GM21576 (cell line): ENCODE data around the gene ATF7.

Experiments
- ATAC-seq: cut with Tn5 transposase; IDR thresholded peaks from one replicate; pipeline ENCODE4 v1.9.1; 2021; ENCODE audit warnings: mild to moderate bottlenecking, moderate library complexity; ENCODE audit not compliant: unreplicated experiment

ATF7 gene

DNA sequence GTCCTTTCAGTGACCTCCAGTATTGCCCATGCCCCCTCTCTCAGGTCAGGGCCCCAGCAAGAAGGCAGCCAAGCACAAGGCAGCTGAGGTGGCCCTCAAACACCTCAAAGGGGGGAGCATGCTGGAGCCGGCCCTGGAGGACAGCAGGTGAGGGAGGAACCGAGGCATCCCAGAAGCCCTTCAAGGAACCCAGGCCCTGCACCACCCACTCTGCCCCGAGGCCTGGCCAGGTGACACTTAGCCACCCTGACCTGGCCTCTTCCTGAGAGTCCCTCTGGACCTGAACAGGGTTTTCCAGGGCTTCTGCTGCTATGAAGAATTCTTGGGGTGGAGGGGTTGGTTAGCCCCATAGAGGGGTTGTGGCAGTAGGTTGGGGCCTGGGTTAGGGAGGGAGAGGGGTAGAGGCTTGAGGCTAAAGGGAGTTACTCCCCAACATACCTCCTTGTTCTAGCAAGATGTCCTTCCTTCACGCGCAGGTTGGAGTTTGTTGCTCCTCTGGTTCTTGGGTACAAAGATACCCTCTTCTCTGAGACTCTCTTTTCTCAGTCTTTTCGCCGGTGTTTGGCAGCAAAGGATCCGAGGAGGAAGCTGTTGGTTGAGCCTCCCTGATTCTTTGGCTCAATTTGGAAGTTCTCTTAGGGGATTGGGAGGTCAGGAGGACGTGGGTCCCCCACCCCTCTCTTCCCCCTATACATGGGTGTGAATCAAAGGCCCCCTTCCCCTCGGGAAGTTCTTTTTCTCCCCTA, 123.0 kb downstream of the ATF7 start:
- ATAC-seq = no peak

DNA sequence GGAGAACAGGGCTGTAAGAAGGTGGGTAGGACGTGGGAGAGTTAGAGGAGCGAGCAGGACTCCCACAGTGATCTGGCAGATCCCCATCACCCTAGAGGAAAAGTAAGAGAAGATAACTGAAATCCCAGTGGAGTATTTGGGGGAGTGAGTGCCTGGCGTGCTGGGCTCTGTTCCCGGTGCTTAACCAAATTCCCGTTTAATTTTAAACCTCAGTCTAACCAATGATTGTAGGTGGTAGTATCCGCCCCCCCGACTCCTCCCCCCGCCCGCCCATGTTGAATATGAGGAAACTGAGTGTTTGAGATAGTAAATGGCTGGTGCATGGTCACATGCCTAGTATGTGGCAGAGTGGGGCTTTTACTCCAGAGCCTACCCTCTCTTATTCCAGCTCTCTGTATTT, 123.9 kb downstream of the ATF7 start:
- ATAC-seq = no peak

DNA sequence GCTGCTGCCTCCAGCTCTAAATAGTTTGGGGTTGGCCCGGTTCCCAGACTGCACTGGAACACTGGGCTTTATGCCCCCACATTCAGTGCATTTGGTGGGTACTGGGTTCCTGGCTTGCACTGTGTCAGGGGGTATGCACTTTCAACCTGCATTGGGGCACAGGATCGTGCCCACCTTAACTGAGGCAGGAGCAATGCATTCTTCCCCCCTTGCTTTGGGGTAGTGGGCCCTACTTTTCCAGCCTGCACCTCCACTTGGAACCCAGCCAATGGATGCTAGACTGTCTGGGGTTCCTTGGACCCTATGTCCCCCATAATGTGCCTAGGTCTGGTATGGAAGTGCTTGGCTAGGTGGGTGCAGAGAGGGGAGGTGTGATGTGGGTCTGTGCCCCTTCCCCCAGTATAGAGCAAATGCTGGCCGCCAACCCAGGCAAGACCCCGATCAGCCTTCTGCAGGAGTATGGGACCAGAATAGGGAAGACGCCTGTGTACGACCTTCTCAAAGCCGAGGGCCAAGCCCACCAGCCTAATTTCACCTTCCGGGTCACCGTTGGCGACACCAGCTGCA, 124.5 kb downstream of the ATF7 start:
- ATAC-seq = no peak

DNA sequence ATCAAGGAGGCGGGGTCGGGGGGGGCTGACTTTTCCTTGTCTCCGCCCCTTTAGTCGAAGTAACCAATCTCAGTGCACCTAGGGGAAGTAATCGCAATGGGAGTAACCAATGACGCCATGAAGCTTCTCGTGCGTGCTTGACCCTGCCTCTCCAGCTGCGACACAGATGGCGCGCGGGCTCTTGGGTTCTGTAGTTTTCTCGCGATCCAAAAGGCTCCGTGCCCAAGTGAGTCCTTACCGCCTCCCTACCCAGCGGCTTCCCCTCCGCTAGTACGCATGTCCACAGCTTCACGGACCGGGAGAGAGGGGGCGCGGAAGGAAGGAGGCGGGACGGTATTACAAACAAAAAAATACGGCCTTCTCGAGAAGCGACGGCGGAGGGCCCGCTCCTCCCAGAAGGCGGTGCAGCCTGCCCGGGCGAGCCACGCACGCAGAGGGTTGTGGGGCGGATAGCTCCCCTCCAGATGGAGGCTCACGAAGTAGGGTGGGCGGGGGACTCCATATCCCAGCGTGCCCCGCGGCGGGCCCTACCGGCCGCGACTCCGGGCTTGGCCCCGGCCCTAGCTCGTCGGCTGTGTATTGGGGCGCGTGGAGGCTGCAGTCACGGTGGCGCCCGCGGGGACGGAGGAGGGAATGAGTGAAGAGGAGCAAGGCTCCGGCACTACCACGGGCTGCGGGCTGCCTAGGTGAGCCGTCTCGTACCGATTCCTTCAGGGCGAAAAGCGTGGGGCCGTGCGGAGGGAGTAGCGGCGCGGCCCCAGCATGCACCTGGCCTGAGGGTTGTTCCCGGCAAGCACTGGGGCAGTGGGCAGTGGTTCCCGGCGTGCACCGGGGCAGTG, 125.2 kb downstream of the ATF7 start, which contains the start of gene TARBP2:
TSS of gene TARBP2 (plus strand) at position 508 of the 839 bp plus-strand sequence. CDS start at position 634, 126 bp downstream.
- ATAC-seq = peak; percentile 82

DNA sequence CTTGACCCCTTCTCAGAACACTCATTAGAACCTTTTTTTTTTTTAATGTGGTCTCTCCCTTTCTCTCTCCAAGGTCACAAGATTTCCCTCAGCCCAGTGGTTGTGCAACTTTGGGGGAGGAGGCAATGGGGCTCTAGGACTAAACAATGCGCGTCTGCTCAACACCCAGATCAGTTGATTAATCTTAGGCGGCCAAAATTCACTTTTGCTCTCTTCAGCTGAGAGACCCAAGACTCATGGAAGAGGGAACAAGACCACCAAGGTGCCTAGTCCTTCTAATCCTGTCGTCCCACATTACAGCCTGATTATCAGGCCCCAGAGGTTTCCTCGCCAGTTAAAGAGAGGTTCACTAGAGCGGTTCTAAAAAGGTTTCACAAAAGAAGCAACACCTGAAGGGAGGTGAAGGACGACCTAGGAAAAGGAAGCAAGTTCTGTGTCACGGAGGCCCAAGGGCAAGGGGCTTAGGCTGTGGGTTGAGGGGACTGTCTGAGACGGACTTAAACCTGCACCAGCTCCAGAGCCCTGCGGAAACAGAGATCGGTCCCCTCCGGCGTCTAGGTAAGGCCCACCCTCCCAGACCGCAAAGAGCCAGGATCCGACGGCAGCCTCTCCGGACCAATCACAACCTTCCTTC, 125.9 kb downstream of the ATF7 start:
- ATAC-seq = no peak

DNA sequence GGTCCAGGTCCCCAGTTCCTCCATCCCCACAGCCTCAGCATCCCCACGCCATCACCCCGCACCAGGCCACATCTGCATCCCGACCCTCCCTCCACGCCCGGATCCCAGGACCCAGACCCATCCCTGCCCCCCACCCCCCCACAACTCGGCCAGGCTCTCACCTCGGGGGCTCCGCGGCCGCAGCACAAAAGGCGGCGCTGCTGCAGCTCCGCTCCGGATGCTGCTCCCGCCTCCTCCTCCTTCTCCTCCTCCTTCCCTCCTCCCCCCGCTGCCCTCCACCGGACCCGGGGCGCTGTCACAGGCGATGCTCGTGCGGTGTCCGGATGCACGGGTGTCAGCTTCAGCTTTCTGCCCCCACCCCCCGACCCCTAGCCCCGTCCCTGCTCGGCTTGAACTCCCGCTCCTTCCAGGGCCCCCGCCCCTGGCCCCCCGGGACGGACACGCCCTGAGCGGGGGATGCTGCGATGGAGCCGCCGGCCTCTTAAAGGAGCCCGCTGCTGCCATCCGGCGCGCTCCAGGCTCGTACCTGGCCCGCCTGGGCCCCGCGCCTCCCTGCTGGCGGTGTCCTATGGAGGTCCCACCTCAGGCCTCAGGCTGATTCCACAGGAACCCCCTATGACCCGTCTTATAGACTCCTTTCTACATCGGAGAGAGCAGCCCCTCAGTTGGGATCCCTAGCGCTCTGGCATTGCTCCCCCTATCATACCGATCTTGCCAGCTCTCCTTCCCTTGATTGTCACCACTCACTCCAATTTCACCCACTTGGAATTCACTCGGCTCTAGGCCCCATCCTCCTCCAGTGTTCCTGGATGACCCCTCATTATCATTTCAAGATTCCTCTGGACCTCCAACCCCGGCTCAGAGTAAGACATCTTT, 126.7 kb downstream of the ATF7 start, which contains the start of gene MAP3K12:
TSS of gene MAP3K12 (minus strand) at position 193 of the 876 bp plus-strand sequence. CDS start 12,067 bp downstream, outside the sequence.
- no peak for ATAC-seq

DNA sequence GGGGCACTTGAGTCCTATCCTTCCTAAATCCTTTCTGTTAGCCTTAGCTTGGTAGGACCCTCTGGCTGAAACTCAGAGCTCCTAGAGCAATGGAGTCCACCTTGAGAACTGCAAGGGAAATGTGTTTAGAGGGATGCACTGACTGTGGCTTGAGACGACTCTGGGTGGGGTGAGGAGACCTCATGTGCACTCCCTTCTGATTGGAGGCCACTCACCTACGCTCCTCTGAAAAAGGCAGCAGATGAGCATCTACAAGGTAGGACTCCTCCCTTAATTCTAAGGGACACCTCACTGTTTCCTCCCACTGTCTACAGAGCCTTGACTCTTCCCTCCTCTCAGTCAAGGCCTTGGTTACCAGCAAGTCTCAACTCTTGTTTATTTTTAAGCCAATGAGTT, 127.9 kb downstream of the ATF7 start:
- no peak for ATAC-seq

DNA sequence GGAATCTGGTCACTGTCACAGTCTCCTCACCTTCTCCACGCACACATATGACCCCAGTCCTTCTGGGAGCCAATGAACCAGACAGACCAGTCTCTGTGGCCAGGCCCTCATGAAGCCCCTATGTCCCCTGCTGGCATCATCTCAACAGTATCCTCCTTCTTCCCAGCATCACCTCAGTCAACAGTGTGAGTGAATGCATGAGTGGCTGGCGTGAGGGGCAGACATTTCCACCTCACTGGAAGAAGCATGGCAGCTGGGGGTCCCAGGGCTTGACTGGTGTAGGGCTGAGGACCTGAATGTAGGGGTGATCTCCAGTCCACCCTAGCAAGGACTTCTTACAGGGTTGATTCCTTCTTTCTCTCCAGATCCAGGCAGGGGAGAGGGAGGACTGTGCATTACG, 128.7 kb downstream of the ATF7 start:
- no peak for ATAC-seq

DNA sequence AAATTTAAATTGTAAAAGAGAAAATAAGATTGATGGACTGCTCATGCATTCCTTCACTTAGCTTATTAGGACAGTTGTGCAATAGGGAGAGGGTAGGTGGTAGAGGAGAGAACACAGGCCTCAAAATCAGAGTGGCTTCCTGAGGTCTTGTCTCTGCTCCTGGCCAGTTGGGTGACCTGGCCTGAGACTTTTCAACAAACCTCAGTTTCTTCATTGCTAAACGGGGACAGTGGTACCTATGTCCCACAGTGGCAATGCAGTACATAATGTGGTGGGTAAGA, 129.5 kb downstream of the ATF7 start:
- ATAC-seq = no peak

DNA sequence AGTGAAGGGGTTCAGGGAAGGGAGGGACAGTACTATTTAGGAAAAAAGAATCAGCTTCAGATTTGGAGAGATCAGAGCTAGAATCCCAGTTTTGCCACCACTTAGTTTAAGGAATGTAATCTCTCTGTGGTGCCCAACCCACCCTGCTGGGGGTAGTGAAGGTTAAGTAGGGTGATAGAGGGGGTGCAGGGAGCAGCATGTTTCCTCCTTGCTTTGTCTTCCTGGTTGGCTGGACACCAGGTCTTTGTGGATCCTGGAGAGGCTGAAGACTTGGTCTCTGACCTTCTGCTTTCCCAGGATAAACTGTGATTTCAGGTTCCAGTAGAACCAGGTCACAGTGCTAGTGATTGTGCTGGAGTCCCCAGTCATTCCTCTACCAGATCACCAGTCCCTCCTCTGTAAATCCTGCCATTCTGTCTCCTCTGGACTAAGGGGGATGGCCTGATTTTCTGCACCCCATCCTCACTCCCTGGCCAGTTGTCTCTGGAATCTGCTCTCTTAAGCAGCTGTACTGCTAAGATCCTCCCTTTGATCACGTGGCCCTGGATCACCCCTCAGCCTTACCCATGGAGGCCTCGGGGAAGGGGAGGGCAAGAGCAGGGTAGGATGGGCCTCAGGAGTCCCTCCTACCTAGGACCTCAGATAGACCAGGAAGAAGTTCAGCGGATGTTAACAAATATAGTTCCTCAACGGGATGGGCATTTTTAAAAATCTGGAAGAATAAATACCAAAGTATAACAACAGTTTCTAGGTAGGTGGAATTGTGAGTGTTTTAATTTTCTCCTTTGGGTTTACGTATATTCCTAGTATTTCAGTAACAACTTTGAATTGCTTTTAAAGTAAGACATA, 130.1 kb downstream of the ATF7 start:
- ATAC-seq = no peak

DNA sequence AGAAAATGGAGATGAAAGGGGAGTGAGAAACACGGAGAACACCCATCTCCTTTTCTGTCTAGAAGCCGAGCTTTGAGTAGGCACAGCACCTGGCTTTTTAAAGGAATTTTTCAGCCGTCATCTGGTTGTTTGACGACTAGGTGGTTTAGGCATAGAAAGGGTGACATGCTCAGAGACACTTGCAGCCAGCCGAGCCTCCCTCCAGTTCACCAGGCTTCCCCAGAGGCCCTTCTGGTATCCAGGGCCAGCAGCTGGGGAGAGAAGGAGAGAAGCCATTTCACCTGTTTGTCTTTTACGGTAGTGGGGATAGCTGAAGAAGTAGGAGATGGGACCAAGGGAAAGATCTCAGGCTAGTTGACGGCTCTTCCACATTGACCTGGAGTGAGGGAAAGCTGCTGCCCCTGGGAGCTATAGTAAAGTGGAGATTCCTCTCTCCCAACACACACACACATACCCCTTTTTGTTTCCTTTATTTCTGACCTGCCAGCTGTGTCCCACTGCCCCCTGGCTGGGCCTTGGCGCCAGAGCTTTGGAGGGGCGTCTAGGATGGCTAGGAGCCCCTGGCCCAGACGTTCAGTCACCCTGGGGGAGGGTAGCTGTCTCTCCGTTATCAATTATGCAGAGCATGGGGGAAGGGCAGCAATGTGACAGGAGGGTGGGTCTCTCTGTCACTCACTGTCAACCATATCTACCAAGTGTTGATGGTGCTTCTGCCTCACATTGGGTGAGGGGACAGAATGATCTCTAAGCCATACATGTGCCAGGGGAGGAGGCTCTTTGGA, 132.4 kb downstream of the ATF7 start:
- no peak for ATAC-seq

DNA sequence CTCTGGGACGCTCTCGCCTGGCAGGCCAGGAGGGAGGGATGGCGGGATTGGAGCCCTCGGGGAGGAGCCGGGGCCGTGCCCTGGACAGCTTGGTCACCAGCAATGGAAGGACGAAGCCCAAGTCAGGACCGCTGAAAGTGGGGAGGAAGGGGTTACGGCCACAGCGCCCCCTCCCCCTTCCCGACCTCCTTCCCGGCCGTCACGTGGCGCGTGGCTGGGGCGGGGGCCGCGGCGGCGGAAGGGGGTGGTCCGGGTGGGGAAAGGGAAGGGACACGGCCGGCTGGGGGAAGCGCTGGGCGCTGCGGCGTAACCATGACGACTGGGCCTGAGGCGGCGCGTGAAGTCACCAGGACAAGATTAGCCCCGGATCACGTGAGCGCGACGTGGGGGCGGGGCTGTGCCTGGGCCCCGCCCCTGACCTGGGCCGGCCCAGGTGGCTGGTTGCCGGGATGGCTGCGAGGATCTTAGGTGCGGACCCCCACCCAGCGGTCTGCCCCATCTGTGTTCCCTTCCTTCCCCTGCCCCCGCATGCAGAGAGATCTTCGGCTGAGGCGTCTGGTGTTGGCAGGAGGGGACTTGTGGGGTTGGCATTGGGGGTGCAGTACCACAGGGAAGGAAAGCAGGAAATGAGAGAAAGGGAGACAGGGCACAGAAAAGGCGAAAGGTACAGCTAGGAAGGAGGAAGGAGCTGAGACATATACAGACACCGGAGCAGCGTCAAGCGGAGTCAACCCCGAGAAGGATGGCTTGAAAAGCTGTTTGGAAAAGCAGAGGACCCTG, 133.2 kb downstream of the ATF7 start:
- peak; percentile 92 for ATAC-seq

DNA sequence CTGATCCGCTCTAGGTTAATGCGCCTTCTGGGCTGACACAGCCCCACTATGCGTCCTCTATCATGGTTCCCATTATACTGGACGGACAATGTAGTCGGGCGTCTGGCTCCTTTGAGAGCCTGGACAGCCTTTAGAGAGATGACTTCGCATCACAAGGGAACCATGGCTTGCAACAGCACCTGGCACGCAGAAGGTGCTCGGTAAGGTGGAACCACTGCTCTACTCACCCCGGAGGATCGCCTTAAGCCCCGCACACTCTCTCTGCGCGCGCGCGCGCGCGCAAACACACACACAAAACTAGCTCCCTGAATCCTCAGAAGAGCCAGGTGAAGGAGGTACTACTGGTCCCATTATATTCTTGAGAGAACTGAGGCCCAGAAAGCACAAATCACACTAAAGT, 134.0 kb downstream of the ATF7 start:
- no peak for ATAC-seq

DNA sequence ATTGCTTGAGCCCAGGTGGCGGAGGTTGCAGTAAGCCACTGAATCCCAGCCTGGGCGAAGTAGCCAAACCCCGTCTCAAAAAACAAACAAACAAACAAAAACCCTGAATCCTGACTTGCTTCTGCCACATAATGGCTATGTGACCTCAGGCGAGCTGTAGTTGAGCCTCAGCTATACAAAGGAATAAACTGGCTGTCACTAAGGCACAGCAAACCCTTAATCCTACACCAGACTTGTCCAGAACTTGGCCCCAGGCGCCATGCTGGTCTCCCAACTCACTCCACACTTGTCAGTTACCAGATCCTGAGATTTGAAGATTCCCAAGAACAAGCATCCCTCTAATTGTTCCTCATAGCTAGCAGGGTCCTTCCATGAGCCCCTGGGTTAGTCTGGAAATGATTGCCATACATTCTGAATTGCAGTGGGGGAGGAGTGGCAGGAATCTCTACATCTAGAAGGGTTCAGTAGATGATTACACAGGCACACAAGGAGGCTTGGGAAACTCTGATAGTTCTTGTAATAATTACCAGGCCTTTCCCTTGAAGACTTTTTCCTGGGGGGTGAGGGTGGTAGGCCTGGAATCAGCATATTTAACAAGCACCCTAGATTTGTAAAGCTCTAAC, 136.8 kb downstream of the ATF7 start:
- no peak for ATAC-seq

DNA sequence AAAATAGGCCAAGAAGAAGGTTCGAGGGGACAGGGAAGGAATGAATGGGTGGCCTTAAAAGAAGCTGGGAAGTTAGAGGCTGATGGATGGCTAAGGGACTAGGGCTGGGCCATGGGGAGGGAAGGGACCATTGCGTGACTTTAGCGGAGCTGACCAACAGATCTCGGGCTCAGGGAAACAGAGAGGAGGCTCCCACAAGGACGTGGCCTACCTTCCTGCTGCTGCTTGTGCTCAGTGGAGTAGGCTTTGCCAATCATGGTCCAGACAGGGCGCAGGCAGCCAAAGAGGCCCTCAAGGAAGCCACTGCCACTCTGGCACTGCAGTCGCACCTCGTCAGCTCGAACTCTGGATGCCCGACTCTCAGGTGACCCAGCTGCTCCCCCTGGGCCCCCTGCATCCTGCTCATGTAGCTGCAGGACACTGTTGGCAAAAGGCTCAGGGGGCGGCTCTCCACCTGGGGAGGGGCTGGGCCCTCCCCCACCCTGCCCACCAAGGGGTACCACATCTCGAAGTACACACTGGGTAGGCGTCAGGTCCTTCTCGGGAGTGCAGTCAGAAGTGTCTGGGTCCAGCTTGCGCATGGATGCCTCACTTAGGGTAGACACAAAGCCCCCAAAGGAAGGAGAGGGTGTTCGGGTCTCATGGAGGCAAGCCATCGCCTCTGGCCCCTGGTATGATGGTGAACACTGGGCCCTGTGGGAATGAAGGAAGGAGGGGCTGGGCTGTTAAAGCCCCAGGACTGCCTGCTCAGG, 139.3 kb downstream of the ATF7 start:
- no peak for ATAC-seq

DNA sequence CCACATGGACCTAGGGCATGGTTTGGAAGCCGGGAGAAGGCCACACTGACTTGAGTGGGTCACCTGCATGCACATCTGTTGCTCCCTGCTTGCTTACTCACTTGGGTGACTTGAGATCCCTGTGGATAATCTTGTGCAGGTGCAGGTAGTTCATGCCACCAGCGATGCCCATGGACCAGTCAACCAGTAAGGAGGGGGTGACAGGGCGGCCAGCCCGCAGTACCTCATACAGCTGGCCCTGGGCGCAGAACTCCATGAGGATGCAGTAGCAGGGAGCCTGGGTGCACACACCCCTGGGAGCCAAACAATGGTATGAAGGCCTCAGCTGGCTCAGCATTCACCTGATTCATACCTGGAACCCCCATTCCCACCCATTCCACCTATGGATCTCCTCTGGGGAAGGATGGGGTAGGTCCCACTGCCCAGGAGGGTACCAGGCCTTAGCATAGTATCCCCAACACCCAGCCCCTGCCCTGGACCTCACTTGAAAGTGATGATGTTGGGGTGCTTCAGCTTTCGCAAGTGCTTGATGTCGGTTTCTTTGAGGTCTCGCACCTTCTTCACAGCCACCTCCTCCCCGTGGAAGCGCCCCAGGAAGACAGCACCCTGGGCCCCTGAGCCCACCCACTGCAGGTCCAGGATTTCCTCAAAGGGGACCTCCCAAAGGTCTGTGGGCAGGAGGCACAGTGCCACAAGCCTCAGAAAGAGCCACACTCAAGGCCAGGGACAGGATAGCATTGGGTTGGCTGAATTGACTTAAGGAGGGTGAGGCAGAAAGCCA, 140.0 kb downstream of the ATF7 start:
- no peak for ATAC-seq
